NK-92 treated with Interleukin-12 subunit alpha and Interleukin-12 subunit beta, amount 100 ng/mL, for 24 hours (cell line): ENCODE data around the gene FAM222B.
"Not testable (repeated sequence)": the region's sequence is repeated elsewhere in the genome, so short reads cannot be mapped to it uniquely, and the experiment has no call there.

Source experiments
- DNase-seq: peaks from one replicate; lab custom pipeline; 2025; lab: John Stamatoyannopoulos, UW

Gene FAM222B

DNA sequence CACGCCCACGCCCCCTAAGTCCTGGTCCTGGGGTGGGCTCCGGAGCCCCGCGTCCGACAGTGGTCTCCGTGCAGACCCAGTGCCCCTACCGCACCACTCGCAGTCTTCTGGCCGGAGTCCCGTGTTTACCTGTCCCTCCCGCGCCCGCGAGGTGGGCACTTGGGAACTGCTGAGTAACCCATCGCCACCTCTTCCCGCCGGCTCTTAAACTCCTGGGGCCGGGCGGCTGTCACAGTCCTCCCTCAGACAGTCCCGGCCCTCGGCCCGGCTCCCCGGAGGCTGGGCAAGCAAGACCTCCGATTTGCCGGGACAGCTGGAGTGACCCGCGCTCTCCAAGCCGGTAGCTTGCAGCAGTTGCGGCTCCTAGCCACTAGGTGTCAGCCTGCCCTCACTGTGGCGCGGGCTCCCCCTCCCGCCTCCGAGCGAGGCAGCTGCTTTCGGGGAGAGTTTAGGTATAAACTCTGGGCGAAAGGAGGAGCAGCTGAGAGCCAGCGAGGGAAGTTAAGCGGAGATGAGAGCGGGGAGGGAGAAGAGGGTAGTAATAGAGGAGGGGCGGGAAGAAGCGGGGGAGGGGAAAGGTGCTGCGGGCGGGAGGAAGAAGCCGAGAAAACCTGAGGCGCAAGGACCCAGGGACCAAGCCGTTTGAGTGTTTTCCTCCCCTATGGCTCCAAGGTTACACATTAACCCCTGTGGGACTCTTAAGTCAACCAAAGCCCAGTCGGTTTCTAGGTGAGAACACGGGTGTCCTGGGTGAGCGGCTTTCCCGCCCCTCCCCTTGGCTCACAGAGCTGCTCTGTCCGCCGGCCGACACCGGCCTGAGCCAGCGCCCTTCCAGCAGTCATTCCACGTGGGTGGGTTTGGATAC is 115.7 kb downstream of the FAM222B start:
- peak; percentile 83 for DNase-seq

DNA sequence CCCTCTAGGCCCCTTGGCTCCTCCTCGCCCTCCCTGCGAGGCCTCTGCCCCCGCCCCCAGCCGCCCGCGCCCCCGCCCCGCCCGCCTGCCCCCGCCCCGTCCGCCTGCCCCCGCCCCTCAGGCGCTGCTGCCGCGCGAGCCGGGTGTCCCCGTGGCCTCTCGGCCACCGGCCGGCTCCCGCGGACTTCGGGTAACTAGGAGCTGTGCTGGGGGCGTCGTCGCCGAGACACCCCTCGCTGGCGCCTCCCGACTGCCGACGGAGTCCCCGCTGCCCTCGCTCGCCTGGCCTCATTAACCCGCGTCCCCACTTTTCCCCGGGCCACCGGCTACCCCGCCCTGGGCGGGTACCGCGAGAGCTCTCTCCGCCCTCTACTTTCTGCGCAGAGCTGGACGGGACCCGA is 116.4 kb downstream of the FAM222B start, which contains the start of gene TLCD1:
TSS of gene TLCD1 (minus strand) at position 8 of the 401 bp plus-strand sequence. CDS start 136 bp downstream, outside the sequence.
- DNase-seq, result peak; percentile 69

DNA sequence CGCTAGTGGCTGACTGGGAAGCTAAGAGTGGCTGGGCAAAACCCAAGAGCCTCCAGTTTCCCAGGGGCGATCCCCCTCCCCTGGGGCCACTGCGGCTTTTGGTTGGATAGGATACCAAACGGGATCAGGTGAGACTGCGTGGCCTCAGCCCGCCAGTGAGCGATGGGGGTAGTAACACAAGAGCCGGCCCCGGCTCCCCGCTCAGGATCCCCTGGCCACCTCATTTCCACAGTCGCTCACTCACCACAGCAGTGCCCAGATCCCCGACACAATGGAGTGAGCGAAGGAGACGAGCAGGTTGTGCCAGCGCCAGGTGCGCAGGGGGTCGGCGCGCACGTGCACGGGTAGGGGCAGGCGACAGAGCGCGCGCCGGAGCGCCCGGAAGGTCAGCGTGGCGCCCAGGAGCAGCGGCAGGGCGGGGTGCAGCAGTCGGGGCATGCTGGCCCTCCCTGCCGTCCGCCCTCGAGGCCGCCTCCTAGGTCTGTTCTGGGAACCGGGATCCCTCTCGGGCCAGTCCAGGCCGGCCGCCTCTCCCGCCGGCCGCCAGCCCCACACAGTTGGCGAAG is 116.8 kb downstream of the FAM222B start:
- DNase-seq, result peak; percentile 48

DNA sequence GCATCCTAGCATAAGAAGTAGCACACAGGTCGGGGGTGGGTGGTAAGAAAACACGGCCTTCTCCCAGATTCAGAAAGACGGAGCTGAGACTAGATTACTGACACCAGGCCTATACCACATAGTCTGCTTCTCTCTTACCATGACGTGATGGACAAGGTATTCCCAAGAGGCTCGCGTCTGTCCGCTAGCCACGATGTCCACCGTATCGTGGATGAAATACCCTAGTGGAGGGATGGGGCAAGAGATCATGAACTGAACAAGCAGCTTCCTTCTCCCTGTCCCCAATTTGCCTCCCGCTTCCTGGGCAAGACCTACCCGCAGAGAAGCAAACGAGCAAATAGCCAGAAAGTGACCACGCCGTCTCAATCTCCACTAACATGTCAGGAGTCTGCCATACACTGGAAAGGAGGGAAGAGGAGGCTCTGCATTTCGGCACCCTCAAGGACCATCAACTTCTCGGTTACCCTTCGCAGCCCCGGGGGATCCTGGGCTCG is 117.4 kb downstream of the FAM222B start:
- no peak for DNase-seq

DNA sequence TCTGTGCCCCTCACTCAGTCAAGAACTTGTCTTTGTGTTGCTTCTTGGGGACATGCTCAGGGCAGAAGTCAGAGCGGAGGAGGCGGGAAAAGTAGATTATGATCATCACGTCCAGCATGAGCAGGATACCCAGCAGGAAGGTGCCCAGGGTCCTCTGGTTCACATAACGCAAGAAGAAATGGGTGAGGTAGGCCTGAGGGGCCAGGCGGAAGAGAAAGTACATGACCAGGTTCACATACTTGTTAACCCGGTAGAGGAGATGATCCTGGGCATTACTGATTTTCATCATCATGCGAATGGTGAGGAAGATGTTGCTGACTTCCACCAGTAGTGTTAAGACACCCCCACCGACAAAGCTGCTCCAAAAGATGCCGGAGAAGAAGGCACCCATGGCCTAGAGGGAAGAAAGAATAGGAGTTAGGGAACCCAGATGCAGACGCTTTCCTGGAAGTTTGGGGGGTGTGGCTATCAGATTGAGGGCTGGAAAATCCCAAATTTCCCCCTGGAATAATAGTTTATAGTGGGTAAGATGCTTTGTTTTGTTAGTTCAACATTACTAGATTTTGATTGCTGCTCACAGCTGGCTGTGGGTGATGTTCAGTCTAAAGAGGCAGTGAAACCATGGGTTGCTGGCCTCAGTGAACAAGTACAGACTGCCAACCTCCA is 118.0 kb downstream of the FAM222B start:
- DNase-seq, result no peak

DNA sequence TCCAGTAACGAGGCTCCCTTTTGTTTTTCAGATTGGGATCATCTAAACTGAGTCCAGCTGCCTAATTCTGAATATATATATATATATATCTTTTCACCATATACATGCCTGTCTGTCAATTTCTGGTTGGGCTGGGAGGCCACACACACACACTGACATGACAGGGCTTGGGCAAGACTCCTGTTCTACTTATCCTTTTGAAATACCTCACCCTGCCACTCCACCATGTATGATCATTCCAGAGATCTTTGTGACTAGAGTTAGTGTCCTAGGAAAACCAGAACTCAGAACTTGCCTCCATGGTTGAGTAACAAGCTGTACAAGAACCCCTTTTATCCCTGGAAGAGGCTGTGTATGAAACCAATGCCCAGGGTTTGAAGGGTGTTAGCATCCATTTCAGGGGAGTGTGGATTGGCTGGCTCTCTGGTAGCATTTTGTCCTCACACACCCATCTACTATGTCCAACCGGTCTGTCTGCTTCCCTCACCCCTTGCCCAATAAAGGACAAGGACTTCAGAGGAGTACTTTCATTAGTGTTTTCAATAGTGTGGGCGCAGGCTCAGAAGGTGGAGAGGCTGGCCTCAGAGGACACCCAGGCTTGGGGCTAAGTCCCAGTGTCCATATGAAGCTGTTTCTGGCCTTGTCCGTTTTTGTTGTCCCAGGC is 118.6 kb downstream of the FAM222B start:
- DNase-seq, result not testable (repeated sequence)

DNA sequence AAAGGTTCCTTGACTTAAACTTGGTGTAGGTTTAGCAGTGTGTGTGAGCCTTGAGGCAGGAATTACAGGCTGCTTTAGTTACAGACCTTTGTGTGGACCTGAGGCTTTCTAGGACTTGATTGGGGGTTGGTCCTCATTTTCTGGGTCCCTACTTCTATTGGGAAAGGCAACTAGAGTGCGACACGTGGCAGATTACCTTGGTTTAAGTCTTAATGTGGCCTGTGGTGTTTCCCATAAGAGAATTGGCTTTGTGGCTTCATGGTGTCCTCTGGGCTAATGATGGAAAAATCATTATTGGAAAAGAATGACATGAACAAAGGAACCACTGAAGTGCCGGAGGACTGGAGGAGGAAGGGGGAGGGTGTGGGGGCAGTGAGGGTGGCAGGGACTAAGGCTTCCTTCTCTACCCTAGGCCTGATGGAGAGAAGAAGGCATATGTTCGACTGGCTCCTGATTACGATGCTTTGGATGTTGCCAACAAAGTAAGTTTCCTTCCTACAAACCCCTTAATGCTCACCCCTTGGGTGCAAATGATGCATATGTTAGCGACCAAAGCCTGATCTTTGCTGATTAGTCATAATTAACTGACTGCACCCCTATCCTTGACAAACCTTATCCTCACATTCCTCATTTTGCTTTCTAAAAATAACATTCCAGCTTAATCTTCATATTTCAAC is 119.3 kb downstream of the FAM222B start:
- DNase-seq, result no peak

DNA sequence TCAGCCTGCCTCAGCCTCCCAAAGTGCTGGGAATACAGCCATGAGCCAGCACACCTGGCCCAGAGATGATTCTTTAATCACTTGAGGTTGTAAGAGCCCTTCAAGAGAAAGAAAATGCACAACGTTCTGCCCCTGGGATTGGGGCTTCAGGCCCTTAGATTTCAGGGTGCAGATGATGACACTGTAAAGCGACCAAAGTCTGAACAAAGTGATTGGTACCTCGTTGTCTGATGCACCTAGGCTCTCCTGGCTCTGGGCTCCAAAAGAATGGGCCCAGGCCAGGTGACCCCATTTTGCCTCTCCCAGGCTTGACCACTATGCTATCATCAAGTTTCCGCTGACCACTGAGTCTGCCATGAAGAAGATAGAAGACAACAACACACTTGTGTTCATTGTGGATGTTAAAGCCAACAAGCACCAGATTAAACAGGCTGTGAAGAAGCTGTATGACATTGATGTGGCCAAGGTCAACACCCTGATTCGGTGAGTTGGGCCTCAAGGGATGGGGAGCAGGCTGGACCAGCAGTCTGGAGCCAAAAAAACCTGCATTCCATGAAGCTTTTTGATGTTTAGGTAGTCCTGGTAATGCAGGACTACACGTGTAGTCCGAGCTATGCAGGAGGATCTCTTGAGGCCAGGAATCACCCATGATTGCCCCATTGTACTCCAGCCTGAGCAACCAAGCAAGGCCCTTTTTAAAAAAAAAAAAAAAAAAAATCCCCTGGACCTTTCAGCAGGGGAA is 120.0 kb downstream of the FAM222B start:
- DNase-seq, result no peak

DNA sequence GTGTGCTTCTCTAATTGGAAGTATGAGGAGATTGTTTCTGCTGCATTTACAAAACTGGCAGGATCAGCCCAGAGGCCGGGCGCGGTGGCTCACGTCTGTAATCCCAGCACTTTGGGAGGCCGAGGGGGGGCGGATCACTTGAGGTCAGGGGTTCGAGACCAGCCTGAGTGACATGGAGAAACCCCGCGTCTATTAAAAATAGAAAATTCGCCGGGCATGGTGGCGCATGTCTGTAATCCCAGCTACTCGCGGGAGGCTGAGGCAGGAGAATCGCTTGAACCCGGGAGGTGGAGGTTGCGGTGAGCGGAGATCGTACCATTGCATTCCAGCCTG is 121.6 kb downstream of the FAM222B start:
- DNase-seq, result not testable (repeated sequence)

DNA sequence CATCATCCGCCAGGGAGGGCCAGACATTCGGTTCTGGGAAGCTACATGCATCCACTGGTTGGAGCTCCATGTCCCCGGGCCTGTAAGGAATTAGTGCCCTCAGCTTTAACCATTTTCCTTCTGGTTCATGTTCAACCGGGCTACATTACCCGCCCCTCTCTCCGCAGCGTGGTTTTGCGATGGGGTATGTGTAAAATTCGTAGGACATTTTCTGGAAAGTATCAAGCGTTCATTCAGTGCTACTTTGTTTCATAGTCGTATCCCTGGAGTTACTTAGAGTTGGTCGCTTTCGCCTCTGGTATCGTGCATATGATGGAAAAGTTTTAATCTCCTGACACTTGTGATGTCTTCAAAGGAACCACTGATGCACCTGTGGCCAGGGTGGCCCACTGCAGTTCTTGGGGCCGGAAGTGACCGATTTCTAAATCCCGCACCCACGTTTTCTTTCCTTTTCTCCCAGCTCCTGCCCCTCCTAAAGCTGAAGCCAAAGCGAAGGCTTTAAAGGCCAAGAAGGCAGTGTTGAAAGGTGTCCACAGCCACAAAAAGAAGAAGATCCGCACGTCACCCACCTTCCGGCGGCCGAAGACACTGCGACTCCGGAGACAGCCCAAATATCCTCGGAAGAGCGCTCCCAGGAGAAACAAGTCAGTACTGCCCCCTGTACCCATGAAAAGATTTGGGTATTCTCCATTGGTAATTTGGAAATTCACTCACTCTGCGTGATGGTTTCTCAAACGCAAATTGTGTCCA is 122.2 kb downstream of the FAM222B start:
- DNase-seq, result peak; percentile 23

DNA sequence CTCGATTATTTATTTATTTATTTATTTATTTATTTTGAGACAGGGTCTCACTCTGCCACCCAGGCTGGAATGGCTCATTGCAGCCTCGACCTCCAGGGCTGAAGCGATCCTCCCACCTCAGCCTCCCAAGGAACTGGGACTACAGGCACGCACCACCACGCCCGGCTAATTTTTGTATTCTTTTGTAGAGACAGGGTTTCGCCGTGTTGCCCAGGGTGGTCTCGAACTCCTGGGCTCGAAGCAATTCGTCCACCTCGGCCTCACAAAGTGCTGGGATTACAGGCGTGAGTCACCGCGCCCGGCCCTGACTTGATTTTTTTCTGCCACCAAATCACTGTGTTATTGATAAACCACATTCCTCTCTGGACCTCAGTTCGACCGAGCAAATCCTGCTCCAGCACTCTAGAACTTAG is 123.6 kb downstream of the FAM222B start:
- no peak for DNase-seq

DNA sequence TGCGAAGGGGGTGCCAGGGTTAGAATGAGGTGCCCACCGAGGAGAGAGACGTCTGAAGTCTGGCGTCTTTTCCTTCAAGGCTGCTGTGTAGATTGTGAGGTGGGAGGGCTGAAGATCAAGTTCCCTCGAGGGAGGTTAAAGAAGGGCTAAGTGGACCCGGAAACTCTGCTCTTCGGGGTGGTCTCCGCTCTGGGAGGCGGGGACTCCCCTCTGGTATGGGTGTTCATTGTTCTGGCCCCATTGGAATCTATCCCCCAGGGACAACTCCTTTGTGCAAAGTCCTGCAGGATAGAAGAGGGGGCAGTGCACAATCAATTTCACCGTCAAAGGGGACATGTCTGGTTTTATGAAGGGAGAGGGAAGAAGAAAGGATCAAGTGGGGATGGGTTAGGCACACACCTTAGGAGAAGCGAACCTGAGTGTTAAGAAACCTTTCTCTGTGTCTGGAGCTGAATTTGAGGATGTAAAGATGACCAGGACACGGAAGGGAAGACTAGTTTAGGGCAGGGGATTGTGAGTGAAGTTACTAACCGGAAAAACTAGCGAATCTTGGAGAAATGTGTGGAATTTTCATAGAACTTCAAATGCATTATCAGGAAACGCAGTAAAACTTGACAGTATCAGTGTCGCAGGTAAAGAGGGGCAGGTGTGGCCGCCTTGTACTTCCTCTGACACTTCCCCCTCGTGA is 124.1 kb downstream of the FAM222B start:
- no peak for DNase-seq

DNA sequence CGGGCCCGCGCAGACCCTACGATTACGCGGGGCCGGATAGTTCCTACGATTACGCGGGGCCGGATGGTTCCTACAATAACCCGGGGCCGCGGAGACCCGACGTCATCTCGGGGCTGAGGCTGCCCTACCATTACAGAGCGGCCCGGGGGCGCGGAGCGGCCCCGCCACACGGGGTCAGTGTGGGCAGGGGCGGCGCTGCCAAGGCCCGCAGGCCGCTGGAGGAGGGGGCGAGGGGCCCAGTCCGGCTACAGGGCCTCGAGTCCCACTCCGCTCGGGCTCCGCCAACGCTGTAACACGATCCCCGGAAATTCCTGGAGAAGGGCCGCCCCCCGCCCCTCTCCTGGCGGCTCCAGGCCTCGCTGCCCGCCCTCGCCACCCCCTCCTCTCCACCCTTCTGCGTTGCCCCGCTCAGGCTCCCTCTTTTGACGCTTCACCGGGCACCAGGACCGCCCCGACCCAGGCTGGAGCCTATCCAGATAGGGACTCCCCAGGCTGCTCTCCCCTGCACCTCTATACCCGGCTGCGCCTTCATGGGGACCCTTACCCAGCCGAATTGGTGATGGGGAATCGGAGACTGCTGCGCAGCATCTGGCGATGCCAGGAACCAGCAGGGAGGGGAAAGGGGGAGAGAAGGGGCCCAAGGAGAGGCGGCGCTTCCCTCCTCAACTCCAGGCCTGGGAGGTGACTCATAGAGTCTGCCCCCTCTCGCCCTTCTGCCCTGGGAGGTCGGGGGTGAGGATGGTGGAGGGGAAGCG is 124.8 kb downstream of the FAM222B start, which contains the start of gene RAB34:
TSS of gene RAB34 (minus strand) at position 291 of the 755 bp plus-strand sequence. CDS start 602 bp downstream, outside the sequence.
- DNase-seq, result no peak

DNA sequence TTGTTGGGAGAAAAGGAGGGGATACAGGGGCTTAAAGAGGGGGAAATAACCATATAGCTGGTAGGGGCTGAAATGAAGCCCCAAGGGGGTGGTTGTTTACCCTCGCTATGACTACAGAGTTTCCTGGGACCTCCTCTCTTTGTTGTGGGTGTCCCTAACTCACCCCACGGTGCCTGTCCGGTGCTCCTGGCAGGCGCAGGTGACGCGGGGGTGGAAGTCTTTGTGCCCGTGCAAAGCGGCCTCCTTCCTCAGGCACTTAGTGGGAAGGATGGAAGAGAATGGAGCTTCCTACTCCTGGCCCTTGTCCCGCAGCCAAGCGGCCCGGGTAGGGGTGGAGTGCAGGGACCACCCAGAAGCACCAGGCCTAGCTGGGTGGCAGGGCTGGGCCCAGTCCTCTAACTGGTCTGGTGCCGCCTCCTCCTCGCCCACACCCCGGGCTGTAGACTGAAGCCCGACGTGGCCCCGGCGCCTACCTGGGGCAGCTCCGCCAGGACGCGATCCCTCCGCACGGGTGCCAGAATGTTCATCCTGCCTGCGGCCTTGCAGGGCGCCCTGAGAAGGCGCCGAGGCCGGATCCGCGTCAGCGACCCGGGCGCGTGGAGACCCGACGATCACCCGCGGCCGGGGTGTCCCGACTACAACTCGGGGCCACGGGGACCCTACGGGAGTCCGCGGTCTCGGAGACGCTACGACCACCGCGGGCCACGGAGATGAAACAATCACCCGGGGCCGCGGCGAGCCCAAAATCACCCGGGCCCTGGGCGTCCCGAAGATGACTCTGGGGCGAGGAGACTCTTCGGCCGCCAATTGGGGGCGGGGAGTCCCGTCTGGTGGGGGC is 125.6 kb downstream of the FAM222B start:
- no peak for DNase-seq

DNA sequence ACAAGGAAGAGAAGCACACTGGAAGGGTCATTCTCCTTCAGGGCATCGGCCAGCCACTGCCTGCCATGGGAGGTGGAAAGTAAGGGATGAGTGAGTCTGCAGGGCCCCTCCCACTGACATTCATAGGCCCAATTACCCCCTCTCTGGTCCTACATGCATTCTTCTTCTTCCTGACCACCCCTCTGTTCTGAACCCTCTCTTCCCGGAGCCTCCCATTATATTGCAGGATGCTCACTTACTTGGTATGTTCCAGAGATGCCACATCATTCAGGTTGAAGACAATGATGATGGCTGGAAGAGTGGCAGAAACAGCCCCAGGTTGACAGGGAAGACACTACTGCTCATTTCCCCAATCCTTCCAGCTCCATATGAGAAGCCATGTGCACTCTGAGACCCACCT is 127.4 kb downstream of the FAM222B start:
- no peak for DNase-seq

DNA sequence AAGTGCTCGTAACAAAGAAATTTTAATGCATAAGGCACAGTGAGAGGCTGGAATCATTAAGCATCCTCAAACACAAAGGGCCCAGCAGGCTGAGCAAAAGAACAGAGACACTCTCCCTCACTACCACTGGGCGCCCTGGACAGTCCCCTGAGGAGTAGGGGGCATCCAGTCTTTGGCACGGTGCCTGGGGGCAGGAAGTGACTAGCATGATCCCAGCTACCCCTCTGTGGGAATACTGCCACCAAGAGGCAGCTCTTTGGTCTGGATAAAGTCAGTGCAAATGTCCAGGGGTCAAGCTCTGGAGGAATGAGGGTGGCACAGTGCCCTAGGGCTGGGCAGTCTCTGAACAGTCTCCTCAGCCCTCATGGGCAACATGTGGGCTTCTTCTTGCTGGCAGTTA is 128.3 kb downstream of the FAM222B start:
- no peak for DNase-seq

DNA sequence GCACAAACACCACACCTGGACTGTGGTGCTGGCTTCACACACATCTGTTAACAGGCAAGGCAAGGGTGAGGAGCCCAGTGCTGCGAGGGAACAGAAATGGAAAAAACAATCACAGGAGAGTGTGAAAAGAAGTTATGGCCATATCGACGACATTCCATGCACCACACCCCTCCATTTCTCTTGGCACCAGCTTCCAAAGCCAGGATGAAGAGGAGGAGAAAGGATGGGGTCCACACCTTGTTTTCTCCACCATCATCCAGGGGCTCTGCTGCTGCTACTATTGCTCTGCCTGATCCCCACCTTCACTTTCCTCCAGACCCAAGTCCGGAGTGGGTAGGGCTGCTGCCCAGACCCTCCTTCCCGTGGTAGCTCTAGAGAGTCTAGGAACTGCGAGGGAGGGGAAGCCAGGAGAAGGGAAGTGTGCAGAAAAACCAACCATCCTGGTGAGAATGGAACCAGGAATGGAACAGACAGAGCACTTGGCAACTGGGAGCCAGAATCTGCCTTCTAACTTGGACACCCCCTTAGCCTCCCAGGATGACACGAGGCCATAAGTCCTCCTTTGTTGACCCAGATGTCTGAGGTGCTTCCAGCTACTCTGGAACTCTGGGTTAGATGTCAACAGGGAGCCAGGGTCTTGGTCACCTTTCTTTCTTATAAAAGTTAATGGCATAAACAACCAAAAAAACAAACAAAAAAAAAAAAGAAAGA is 129.7 kb downstream of the FAM222B start:
- no peak for DNase-seq
